Gastrocnemius medialis (tissue), 4 donors: ENCODE data around the gene SFXN3.

Experiments
- CTCF ChIP-seq, 5 experiments: fragments of 450-650 bp in 3 of 5; fragments of 200-600 bp in 2 of 5; sonication (generic) in 2 of 5; IDR thresholded peaks in 4 of 5; conservative IDR thresholded peaks in 1 of 5; 1 replicate in 4 of 5; 2 replicates in 1 of 5; pipeline ENCODE4 v1.5.1; 2016 to 2019; ENCODE audit warnings: antibody characterized with exemption in 5 of 5, mild to moderate bottlenecking in 3 of 5, moderate library complexity in 3 of 5
- POLR2A ChIP-seq, 2 donors: fragments of 450-650 bp; IDR thresholded peaks; one replicate each; pipeline ENCODE4 v1.6.1; 2017; ENCODE audit warnings: antibody characterized with exemption in 2 of 2, mild to moderate bottlenecking in 2 of 2, moderate library complexity in 2 of 2

GRCh38 chr10:101071885-101072433, 40.9 kb downstream of the SFXN3 start:
- TF ChIP-seq CTCF (IDR thresholded peaks at IDR 0.05 in 4 of 5, conservative IDR thresholded peaks at IDR 0.05 in 1 of 5) = no peak
- no peak for TF ChIP-seq POLR2A (IDR thresholded peaks at IDR 0.05)
